ENCODE data around the gene KCNJ10.
A peak's percentile ranks its signal among the peaks of the same experiment; 100 is the strongest.

The KCNJ10 gene

DNA sequence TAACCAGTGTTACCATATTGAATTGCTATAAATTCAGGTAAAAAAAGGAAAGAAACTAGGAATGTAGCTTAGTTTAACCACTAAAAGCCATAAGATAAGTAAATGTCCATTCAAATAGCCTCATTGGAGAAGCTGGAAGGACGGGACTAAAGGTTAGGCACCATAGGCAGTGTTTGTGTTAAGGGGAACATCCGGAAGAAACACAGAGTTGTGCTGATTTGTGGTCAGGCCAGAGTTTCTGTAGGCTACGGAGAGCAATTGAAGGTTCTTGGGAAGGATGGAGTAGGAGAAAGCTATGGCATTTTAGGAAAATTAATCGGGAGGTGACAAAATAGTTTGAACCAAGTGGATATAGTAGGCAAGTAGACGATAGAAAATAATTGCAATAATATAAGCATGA lies 1.3 kb upstream of the KCNJ10 start (continued):
- TF ChIP-seq, protein P1, sequence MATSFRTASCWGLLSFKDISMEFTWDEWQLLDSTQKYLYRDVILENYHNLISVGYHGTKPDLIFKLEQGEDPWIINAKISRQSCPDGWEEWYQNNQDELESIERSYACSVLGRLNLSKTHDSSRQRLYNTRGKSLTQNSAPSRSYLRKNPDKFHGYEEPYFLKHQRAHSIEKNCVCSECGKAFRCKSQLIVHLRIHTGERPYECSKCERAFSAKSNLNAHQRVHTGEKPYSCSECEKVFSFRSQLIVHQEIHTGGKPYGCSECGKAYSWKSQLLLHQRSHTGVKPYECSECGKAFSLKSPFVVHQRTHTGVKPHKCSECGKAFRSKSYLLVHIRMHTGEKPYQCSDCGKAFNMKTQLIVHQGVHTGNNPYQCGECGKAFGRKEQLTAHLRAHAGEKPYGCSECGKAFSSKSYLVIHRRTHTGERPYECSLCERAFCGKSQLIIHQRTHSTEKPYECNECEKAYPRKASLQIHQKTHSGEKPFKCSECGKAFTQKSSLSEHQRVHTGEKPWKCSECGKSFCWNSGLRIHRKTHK (tag by site-specific recombination; IDR thresholded peaks at IDR 0.05) = no peak

DNA sequence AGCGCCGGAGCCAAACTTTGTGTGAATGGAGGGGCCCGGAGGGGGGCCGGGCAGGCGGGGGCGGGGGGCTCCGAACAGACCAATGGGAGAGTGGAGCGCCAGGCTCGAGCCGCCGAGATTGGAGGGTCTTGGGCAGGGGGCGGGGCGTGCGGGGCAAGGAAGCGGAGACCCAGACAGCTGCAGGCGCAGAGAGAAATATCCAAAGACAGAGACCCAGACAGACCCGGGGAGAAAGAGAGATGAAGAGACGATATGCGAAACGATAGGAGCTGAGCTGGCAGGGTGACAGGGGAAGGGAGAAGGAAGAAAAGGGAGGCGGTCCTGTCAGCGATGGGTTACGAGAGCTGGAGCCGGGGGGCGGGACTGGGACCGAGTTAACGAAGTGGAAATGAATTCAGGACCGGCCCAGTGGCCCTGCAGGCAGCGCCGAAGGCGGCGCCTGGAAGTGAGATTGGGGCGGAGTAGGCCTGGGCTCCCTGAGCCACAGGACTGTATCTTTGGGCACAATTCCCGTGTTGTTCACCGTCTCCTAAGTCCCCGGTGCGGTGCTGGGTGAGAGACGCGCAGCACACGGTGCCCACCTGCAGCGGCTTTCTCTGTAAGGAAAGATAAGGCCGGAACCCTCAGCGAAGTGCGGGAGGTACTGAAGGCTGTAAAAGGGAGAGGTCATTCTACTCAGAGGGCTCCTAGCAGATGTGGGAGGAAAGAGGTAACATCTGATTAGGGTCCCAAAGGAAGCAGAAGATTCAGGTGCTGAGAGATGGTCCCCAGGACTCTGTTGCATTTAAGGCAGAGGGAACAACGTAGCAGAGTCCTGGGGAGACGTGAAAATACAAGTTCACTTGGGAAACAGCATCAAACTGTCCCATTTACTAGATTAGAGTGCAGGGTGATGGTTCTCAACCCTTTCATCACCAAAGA lies 543 bp upstream of the KCNJ10 start:
- Histone ChIP-seq H3K4me1 (ENCODE audit: control insufficient read depth, insufficient read depth, low read length) (no peaks in the 10 kb centered on the region; the same call in 1 of the 2 replicates), H3K36me3 (ENCODE audit: control insufficient read depth in 2 of 2, insufficient read depth in 1 of 2, low read length in 2 of 2) (no peaks in the 10 kb centered on the region), H3K4me3 (ENCODE audit: low read depth, low read length) (peak overlapping the region; percentile 56), H3K9me3 (ENCODE audit: control insufficient read depth, insufficient read depth, low read depth, low read length) (no peaks in the 10 kb centered on the region), H3K27ac (ENCODE audit: extremely low read depth, low read depth, low read length) (no peak overlapping the region)
- POLR2A ChIA-PET = interaction anchor here (0.7 kb wide), 1 partner anchor 148 kb away, joined by 3 read pairs; no protein-coding TSS in a partner anchor
- CTCF ChIA-PET = interaction anchor here (0.7 to 10.3 kb wide), 7 partner anchors 8 to 588 kb away, joined by 3 to 123 read pairs (median 3); no protein-coding TSS in a partner anchor
- peak; percentile 55 for TF ChIP-seq ZNF366 (tag by site-specific recombination; conservative IDR thresholded peaks at IDR 0.05)
- TF ChIP-seq ZNF530 (tag by site-specific recombination; IDR thresholded peaks at IDR 0.05; ENCODE audit: low read depth) = no peak
- peak; percentile 80 for TF ChIP-seq SP3 (tag by site-specific recombination; IDR thresholded peaks at IDR 0.05)
- no peak for TF ChIP-seq ZNF138 (tag by site-specific recombination; IDR thresholded peaks at IDR 0.05; ENCODE audit: borderline replicate concordance)
- TF ChIP-seq ZSCAN30 (tag by site-specific recombination; IDR thresholded peaks at IDR 0.05) = no peak
- TF ChIP-seq, protein P2, sequence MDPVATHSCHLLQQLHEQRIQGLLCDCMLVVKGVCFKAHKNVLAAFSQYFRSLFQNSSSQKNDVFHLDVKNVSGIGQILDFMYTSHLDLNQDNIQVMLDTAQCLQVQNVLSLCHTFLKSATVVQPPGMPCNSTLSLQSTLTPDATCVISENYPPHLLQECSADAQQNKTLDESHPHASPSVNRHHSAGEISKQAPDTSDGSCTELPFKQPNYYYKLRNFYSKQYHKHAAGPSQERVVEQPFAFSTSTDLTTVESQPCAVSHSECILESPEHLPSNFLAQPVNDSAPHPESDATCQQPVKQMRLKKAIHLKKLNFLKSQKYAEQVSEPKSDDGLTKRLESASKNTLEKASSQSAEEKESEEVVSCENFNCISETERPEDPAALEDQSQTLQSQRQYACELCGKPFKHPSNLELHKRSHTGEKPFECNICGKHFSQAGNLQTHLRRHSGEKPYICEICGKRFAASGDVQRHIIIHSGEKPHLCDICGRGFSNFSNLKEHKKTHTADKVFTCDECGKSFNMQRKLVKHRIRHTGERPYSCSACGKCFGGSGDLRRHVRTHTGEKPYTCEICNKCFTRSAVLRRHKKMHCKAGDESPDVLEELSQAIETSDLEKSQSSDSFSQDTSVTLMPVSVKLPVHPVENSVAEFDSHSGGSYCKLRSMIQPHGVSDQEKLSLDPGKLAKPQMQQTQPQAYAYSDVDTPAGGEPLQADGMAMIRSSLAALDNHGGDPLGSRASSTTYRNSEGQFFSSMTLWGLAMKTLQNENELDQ (tag by site-specific recombination; IDR thresholded peaks at IDR 0.05; ENCODE audit: low read depth) = no peak
- TF ChIP-seq ZNF677 (tag by site-specific recombination; IDR thresholded peaks at IDR 0.05) = no peak
- no peak for TF ChIP-seq ZNF621 (tag by site-specific recombination; IDR thresholded peaks at IDR 0.05)
- TF ChIP-seq HOXA7 (CRISPR knock-in tag; IDR thresholded peaks at IDR 0.05; ENCODE audit: borderline replicate concordance) = no peak
- peak; percentile 83 for TF ChIP-seq ZBTB17 (tag by site-specific recombination; IDR thresholded peaks at IDR 0.05)
- no peak for TF ChIP-seq ZNF354C (tag by site-specific recombination; IDR thresholded peaks at IDR 0.05; ENCODE audit: borderline replicate concordance, low read depth)
- TF ChIP-seq GLI4 (tag by site-specific recombination; IDR thresholded peaks at IDR 0.05) = no peak
- no peak for TF ChIP-seq ZNF560 (tag by site-specific recombination; IDR thresholded peaks at IDR 0.05; ENCODE audit: borderline replicate concordance)
- TF ChIP-seq ZNF701 (tag by site-specific recombination; IDR thresholded peaks at IDR 0.05) = no peak
- TF ChIP-seq, protein P3, sequence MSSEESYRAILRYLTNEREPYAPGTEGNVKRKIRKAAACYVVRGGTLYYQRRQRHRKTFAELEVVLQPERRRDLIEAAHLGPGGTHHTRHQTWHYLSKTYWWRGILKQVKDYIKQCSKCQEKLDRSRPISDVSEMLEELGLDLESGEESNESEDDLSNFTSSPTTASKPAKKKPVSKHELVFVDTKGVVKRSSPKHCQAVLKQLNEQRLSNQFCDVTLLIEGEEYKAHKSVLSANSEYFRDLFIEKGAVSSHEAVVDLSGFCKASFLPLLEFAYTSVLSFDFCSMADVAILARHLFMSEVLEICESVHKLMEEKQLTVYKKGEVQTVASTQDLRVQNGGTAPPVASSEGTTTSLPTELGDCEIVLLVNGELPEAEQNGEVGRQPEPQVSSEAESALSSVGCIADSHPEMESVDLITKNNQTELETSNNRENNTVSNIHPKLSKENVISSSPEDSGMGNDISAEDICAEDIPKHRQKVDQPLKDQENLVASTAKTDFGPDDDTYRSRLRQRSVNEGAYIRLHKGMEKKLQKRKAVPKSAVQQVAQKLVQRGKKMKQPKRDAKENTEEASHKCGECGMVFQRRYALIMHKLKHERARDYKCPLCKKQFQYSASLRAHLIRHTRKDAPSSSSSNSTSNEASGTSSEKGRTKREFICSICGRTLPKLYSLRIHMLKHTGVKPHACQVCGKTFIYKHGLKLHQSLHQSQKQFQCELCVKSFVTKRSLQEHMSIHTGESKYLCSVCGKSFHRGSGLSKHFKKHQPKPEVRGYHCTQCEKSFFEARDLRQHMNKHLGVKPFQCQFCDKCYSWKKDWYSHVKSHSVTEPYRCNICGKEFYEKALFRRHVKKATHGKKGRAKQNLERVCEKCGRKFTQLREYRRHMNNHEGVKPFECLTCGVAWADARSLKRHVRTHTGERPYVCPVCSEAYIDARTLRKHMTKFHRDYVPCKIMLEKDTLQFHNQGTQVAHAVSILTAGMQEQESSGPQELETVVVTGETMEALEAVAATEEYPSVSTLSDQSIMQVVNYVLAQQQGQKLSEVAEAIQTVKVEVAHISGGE (tag by site-specific recombination; conservative IDR thresholded peaks at IDR 0.05; ENCODE audit: low read depth) = no peak
- no peak for TF ChIP-seq BCL11A (tag by site-specific recombination; IDR thresholded peaks at IDR 0.05; ENCODE audit: low read depth)
- TF ChIP-seq, protein P4, sequence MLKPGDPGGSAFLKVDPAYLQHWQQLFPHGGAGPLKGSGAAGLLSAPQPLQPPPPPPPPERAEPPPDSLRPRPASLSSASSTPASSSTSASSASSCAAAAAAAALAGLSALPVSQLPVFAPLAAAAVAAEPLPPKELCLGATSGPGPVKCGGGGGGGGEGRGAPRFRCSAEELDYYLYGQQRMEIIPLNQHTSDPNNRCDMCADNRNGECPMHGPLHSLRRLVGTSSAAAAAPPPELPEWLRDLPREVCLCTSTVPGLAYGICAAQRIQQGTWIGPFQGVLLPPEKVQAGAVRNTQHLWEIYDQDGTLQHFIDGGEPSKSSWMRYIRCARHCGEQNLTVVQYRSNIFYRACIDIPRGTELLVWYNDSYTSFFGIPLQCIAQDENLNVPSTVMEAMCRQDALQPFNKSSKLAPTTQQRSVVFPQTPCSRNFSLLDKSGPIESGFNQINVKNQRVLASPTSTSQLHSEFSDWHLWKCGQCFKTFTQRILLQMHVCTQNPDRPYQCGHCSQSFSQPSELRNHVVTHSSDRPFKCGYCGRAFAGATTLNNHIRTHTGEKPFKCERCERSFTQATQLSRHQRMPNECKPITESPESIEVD (tag by site-specific recombination; IDR thresholded peaks at IDR 0.05) = no peak
- TF ChIP-seq, protein P5, sequence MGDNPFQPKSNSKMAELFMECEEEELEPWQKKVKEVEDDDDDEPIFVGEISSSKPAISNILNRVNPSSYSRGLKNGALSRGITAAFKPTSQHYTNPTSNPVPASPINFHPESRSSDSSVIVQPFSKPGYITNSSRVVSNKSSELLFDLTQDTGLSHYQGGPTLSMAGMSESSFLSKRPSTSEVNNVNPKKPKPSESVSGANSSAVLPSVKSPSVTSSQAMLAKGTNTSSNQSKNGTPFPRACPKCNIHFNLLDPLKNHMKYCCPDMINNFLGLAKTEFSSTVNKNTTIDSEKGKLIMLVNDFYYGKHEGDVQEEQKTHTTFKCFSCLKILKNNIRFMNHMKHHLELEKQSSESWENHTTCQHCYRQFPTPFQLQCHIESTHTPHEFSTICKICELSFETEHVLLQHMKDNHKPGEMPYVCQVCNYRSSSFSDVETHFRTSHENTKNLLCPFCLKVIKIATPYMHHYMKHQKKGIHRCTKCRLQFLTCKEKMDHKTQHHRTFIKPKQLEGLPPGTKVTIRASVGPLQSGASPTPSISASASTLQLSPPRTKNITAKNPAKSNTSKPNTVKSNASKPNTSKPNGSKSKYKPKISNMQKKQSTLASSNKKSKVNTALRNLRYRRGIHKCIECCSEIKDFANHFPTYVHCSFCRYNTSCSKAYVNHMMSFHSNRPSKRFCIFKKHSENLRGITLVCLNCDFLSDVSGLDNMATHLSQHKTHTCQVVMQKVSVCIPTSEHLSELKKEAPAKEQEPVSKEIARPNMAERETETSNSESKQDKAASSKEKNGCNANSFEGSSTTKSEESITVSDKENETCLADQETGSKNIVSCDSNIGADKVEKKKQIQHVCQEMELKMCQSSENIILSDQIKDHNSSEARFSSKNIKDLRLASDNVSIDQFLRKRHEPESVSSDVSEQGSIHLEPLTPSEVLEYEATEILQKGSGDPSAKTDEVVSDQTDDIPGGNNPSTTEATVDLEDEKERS (tag by site-specific recombination; IDR thresholded peaks at IDR 0.05) = no peak
- TF ChIP-seq OVOL3 (tag by site-specific recombination; IDR thresholded peaks at IDR 0.05) = no peak
- TF ChIP-seq ZNF341 (tag by site-specific recombination; IDR thresholded peaks at IDR 0.05; ENCODE audit: low read depth) = no peak
